Hepatocyte (in vitro differentiated cells): Measurements from ENCODE around the gene PIAS1.

ENCODE experiments used
- CTCF ChIP-seq: fragments of 200-600 bp; sonication (generic); IDR thresholded peaks from 2 replicates; pipeline ENCODE4 v1.5.1; 2016; ENCODE audit warnings: antibody characterized with exemption, mild to moderate bottlenecking; ENCODE audit not compliant: poor library complexity
- EZH2 ChIP-seq: fragments of 200-600 bp; sonication (generic); IDR thresholded peaks from 2 replicates; pipeline ENCODE4 v1.6.1; 2016; ENCODE audit warnings: antibody characterized with exemption, mild to moderate bottlenecking, borderline replicate concordance
- EZH2phosphoT487 ChIP-seq: fragments of 200-600 bp; sonication (generic); IDR thresholded peaks from one replicate; pipeline ENCODE4 v1.6.1; 2018; ENCODE audit warnings: antibody characterized with exemption, mild to moderate bottlenecking, low read depth, moderate library complexity; ENCODE audit not compliant: unreplicated experiment, severe bottlenecking

GRCh38 chr15:68208136-68208535 is 154.0 kb downstream of the PIAS1 start:
- TF ChIP-seq EZH2 (no peak), CTCF (no peak), EZH2phosphoT487 (no peak)
